GM21367 (cell line): ENCODE measurements around the gene LIPM.
"Not testable (repeated sequence)": the region's sequence is repeated elsewhere in the genome, so short reads cannot be mapped to it uniquely, and the experiment has no call there.

ENCODE experiments used
- ATAC-seq: cut with Tn5 transposase; IDR thresholded peaks from one replicate; pipeline ENCODE4 v1.9.1; 2021; ENCODE audit not compliant: unreplicated experiment

The LIPM gene

DNA sequence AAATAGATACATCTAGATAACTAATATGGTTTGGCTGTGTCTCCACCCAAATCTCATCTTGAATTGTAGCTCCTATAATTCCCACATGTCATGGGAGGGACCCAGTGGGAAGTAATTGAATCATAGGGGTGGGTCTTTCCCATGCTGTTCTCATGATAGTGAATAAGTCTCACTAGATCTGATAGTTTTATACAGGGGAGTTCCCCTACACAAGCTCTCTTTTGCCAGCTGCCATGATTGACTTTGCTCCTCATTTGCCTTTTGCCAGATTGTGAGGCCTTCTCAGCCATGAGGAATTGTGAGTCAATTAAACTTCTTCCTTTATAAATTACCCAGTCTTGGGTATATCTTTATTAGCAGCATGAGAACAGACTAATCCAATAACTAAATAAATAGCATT is 35.1 kb downstream of the LIPM start:
- ATAC-seq = not testable (repeated sequence)

DNA sequence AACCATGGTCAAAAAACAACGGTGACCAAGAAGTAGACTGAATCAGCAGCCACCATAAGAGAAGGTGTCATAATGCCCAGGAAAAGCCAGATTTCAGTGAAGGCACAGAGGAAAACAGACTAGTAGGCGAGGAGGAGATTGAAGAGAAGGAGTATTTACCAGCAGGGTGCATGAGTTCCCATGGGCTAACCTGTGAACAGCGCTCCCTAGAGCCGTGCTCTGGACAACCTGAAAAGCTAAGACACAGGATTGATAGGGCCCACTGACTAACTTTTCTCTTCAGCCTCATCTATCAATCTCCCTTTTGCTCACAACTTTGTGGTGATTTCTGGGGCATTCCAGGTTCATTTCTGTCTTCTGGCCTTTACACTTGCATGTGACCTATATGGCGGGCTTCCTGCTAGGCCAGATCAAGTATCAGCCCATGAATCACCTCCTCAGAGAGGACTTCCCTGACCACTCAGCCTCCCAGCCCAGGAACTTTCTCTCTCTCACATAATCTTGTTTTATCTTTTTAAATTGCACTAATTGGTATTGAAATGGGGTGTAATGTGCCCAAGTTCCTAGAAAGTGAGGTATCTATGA is 36.3 kb downstream of the LIPM start:
- no peak for ATAC-seq

GRCh38 chr10:88840104-88840503 is 37.6 kb downstream of the LIPM start:
- no peak for ATAC-seq

DNA sequence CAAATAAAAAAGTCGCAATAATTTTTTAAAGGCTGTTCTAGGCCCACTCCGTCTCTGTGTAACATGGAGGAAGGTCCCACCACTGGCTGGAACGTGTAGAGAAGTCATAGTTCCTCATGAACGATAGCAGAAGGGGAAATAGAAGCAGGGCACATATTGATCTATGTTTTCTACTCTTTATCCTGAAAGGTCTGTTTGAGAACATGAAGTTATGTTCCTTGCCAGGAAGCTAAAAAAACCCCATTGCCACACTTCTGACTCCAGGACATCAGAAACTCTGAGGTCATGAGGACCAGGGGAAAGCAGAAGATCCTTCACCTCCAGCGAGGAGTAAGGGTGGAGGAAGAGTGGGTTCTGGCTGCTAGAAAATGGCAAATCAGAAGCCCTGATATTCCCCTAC is 38.4 kb downstream of the LIPM start:
- ATAC-seq = no peak

- ATAC-seq = no peak
These were observed 39.0 kb downstream of the LIPM start for GRCh38 chr10:88841316-88842111.

DNA sequence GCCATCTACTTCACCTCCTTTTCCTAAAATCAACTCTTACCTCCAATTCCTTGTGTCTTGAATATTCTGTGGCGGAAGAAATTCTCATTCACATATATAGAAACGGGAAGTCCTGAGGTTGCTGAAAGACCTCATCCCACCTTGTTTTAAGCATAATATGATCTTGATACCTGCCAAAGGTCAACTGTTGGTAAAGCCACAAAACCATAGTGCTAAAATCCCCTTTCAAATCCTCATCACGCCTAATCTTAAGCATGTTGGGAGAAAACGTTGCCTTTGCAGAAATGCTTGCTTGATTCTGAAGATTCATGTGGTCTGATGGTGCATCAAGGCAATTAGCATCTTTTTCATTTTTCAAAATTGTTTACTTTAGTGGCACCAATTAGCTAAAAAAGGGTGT is 40.6 kb downstream of the LIPM start:
- no peak for ATAC-seq

GRCh38 chr10:88848499-88848898 is 46.0 kb downstream of the LIPM start:
- ATAC-seq = no peak

GRCh38 chr10:88849234-88849633 is 46.7 kb downstream of the LIPM start:
- ATAC-seq = no peak

- ATAC-seq = no peak
These were observed 48.2 kb downstream of the LIPM start for GRCh38 chr10:88850712-88851111.

- no peak for ATAC-seq
These were observed 49.2 kb downstream of the LIPM start, which contains the start of gene ANKRD22 for GRCh38 chr10:88851706-88852105. TSS of gene ANKRD22 (minus strand) at chr10:88851844. CDS start at chr10:88851607, 237 bp downstream.

DNA sequence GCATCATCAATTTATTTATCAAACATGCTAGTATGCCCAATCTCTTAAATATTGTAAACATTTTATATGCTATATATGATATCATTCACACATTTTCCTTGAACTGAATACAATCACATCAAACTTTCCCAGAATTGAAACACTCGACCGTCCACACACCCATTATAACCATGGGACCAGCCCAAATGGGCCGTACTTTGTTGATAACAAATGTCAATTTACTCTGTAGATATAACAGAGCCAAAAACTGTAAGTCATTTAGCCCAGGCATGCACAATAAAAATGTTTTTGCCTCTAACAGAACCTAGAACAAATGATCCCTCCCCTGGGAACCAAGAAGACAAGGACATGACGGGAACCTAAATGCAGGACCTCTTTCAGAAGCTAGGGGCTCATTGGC is 49.8 kb downstream of the LIPM start:
- no peak for ATAC-seq

- ATAC-seq = no peak
These were observed 50.8 kb downstream of the LIPM start for GRCh38 chr10:88853155-88853881.

- no peak for ATAC-seq
These were observed 52.2 kb downstream of the LIPM start for GRCh38 chr10:88854684-88855083.

- no peak for ATAC-seq
These were observed 55.3 kb downstream of the LIPM start for GRCh38 chr10:88857831-88858230.

DNA sequence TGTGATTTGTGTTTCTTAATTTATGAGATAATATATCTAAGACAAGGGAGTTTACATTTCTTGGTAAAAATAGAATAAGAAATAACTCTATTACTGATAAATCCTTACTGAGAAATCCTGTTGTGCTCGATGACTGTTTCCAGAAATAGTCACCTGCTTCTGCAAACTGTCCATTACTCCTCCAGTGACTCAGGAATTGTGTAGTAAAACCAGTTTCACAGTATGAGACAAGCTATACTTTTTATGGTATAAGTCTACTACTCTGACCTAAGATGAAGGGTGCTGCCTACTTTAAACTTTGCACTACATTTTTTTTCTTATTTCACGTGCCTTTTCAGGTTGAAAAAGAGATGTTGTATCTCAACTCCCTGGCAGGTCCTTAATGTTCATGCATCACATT is 56.0 kb downstream of the LIPM start:
- ATAC-seq = no peak

GRCh38 chr10:88861036-88861435 is 58.5 kb downstream of the LIPM start:
- no peak for ATAC-seq

GRCh38 chr10:88865281-88865876 is 62.8 kb downstream of the LIPM start:
- no peak for ATAC-seq

GRCh38 chr10:88866454-88866853 is 63.9 kb downstream of the LIPM start:
- no peak for ATAC-seq

DNA sequence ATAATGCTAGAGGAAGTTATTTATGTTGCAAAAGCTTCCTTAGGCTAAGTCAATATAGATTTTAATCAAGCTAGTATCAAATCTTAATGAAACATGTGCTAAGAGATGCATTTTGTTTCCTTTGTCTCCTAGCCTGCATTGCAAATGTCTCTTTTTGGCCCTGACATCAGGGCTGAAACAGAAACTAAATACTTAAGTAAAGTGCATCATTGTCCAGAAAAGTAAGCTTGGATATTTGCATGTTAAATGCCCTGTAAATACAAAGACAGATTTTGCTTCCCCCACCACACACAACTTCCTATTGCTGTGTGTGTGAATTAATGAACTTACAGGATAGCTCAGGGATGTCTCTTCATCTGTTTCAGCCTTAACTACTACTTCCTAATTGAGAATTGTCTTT is 67.6 kb downstream of the LIPM start:
- ATAC-seq = no peak
